Measurements from ENCODE around the gene HNRNPL.

HNRNPL gene

DNA sequence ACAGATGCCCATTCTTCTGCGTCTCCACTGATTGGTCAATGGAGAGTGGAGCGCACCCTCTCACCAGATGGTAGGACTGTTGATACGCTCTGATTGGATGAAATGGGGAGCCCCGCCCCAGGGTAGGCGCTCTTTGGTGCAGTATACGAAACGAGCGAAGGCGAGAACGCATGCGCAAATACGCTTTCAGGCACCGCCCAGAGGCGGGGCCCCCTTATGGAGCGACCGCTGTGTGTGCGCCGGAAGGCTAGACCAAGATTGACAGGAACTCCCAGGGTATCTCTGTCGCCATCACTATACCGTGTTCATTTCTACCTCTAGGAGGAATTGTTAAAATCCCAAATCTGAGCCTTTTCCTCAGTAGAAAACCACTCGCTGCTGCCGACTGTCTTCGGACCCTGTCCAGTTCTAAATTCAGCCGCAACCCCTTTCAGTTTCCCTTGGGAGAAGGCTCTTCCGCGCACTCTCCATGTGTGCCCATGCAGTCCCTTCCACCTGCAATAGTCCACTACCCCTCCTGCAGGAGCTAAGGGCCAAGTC, 720 bp upstream of the HNRNPL start:
- Histone ChIP-seq H3K4me1 (ENCODE audit: insufficient read depth, low read length, poor library complexity, severe bottlenecking) (peaks cover 40% of the 10 kb centered on the region), H3K4me2 (ENCODE audit: low read depth, low read length, poor library complexity, severe bottlenecking) (peak overlapping the region; percentile 99), H4K20me1 (ENCODE audit: insufficient read depth, low read length, poor library complexity, severe bottlenecking) (peaks cover 36% of the 10 kb centered on the region), H2AFZ (ENCODE audit: low read length) (0 out of 2 replicates have a peak overlapping the region, but pooled peaks have one; percentile 31), H3F3A (ENCODE audit: low read depth) (no peaks in the 10 kb centered on the region), H3K79me2 (ENCODE audit: insufficient read depth, low read length) (peaks cover 53% of the 10 kb centered on the region), H3K9ac (ENCODE audit: low read depth, low read length, poor library complexity, severe bottlenecking) (peak overlapping the region; percentile 87), H3K4me3 (ENCODE audit: low read length, poor library complexity, severe bottlenecking) (peak overlapping the region; percentile 93), H3K9me3 (ENCODE audit: insufficient read depth, low read depth, low read length) (no peaks in the 10 kb centered on the region), H3K36me3 (ENCODE audit: insufficient read depth, low read length) (peaks cover 28% of the 10 kb centered on the region; the same call in 1 of the 2 replicates), H3K27me3 (ENCODE audit: insufficient read depth, low read length, poor library complexity, severe bottlenecking) (peaks cover 4% of the 10 kb centered on the region), H3K9me2 (replicated peaks; ENCODE audit: low read depth, low read length) (no peaks in the 10 kb centered on the region)
- TF ChIP-seq, protein P1, sequence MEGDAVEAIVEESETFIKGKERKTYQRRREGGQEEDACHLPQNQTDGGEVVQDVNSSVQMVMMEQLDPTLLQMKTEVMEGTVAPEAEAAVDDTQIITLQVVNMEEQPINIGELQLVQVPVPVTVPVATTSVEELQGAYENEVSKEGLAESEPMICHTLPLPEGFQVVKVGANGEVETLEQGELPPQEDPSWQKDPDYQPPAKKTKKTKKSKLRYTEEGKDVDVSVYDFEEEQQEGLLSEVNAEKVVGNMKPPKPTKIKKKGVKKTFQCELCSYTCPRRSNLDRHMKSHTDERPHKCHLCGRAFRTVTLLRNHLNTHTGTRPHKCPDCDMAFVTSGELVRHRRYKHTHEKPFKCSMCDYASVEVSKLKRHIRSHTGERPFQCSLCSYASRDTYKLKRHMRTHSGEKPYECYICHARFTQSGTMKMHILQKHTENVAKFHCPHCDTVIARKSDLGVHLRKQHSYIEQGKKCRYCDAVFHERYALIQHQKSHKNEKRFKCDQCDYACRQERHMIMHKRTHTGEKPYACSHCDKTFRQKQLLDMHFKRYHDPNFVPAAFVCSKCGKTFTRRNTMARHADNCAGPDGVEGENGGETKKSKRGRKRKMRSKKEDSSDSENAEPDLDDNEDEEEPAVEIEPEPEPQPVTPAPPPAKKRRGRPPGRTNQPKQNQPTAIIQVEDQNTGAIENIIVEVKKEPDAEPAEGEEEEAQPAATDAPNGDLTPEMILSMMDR (conservative IDR thresholded peaks at IDR 0.05; ENCODE audit: low read length) = peak; percentile 27; the same call in 1 of the 2 replicates
- TF ChIP-seq EZH2phosphoT487 (IDR thresholded peaks at IDR 0.05; ENCODE audit: borderline replicate concordance) = no peak

- H3K79me2 ChIP-seq (ENCODE audit: insufficient read depth, low read length) = peaks cover 65% of the 10 kb centered on the region
- no peaks in the 10 kb centered on the region for H3K9me3 ChIP-seq (ENCODE audit: insufficient read depth, low read depth, low read length)
- H3K27me3 ChIP-seq (ENCODE audit: insufficient read depth, low read length, poor library complexity, severe bottlenecking) = peaks cover 4% of the 10 kb centered on the region
- peaks cover 40% of the 10 kb centered on the region; the same call in 1 of the 2 replicates for H3K36me3 ChIP-seq (ENCODE audit: insufficient read depth, low read length)
- TF ChIP-seq, protein P1 (conservative IDR thresholded peaks at IDR 0.05; ENCODE audit: low read length) = no peak
- TF ChIP-seq EZH2phosphoT487 (IDR thresholded peaks at IDR 0.05; ENCODE audit: borderline replicate concordance) = no peak
- H3K9ac ChIP-seq (ENCODE audit: low read depth, low read length, poor library complexity, severe bottlenecking) = peak overlapping the region; percentile 92
- peak overlapping the region; percentile 82 for H3K4me2 ChIP-seq (ENCODE audit: low read depth, low read length, poor library complexity, severe bottlenecking)
- H3K9me2 ChIP-seq (replicated peaks; ENCODE audit: low read depth, low read length) = no peaks in the 10 kb centered on the region
- peaks cover 48% of the 10 kb centered on the region for H4K20me1 ChIP-seq (ENCODE audit: insufficient read depth, low read length, poor library complexity, severe bottlenecking)
- no peak overlapping the region for H2AFZ ChIP-seq (ENCODE audit: low read length)
- peaks cover 49% of the 10 kb centered on the region for H3K4me1 ChIP-seq (ENCODE audit: insufficient read depth, low read length, poor library complexity, severe bottlenecking)
- H3F3A ChIP-seq (ENCODE audit: low read depth) = no peaks in the 10 kb centered on the region
- peak overlapping the region; percentile 95 for H3K4me3 ChIP-seq (ENCODE audit: low read length, poor library complexity, severe bottlenecking)
Observed at GRCh38 chr19:38849147-38849859, 483 bp downstream of the HNRNPL start.

GRCh38 chr19:38848299-38849146, 1.3 kb downstream of the HNRNPL start:
- no peaks in the 10 kb centered on the region for H3F3A ChIP-seq (ENCODE audit: low read depth)
- no peak overlapping the region for H2AFZ ChIP-seq (ENCODE audit: low read length)
- H3K4me3 ChIP-seq (ENCODE audit: low read length, poor library complexity, severe bottlenecking) = peak overlapping the region; percentile 95
- peak overlapping the region; percentile 82 for H3K4me2 ChIP-seq (ENCODE audit: low read depth, low read length, poor library complexity, severe bottlenecking)
- no peaks in the 10 kb centered on the region for H3K9me3 ChIP-seq (ENCODE audit: insufficient read depth, low read depth, low read length)
- TF ChIP-seq, protein P1 (conservative IDR thresholded peaks at IDR 0.05; ENCODE audit: low read length) = no peak
- no peak for TF ChIP-seq EZH2phosphoT487 (IDR thresholded peaks at IDR 0.05; ENCODE audit: borderline replicate concordance)
- peak overlapping the region; percentile 92 for H3K9ac ChIP-seq (ENCODE audit: low read depth, low read length, poor library complexity, severe bottlenecking)
- H3K27me3 ChIP-seq (ENCODE audit: insufficient read depth, low read length, poor library complexity, severe bottlenecking) = peaks cover 4% of the 10 kb centered on the region
- H3K79me2 ChIP-seq (ENCODE audit: insufficient read depth, low read length) = peaks cover 72% of the 10 kb centered on the region
- H3K36me3 ChIP-seq (ENCODE audit: insufficient read depth, low read length) = peaks cover 47% of the 10 kb centered on the region; the same call in 1 of the 2 replicates
- peaks cover 57% of the 10 kb centered on the region for H3K4me1 ChIP-seq (ENCODE audit: insufficient read depth, low read length, poor library complexity, severe bottlenecking)
- H3K9me2 ChIP-seq (replicated peaks; ENCODE audit: low read depth, low read length) = no peaks in the 10 kb centered on the region
- peaks cover 56% of the 10 kb centered on the region for H4K20me1 ChIP-seq (ENCODE audit: insufficient read depth, low read length, poor library complexity, severe bottlenecking)

Data from Loucy (cell line).